Measurements from ENCODE around the gene RNF14. TPM values are rescaled to one million over a fixed set of nuclear protein-coding genes. Genes with fewer than 3 reads are reported as not detected.

RNF14 gene
- total RNA-seq, 1 experiment from 2014 or later, result 65.6 TPM

- in situ Hi-C loops (cut with HindIII; ENCODE audit: low sequenced_read_pairs), result no loop called here
- DNase-seq (ENCODE audit: low spot score), result no peak
Measured at GRCh38 chr5:141944076-141944475, 24.8 kb upstream of the RNF14 start.

- DNase-seq (ENCODE audit: low spot score), result peak; percentile 58
Measured at GRCh38 chr5:141945511-141946051, 23.3 kb upstream of the RNF14 start.

GRCh38 chr5:141947316-141947715 is 21.6 kb upstream of the RNF14 start:
- in situ Hi-C loops (cut with HindIII; ENCODE audit: low sequenced_read_pairs), result no loop called here
- no peak for DNase-seq (ENCODE audit: low spot score)

More at GRCh38 chr5:141945511-141946051, 23.3 kb upstream of the RNF14 start:
- in situ Hi-C loops (cut with HindIII; ENCODE audit: low sequenced_read_pairs), result no loop called here

GRCh38 chr5:141948812-141949211 is 20.1 kb upstream of the RNF14 start:
- in situ Hi-C loops (cut with HindIII; ENCODE audit: low sequenced_read_pairs), result no loop called here
- no peak for DNase-seq (ENCODE audit: low spot score)

GRCh38 chr5:141949511-141949910 is 19.4 kb upstream of the RNF14 start:
- no peak for DNase-seq (ENCODE audit: low spot score)
- in situ Hi-C loops (cut with HindIII; ENCODE audit: low sequenced_read_pairs), result no loop called here

- DNase-seq (ENCODE audit: low spot score), result no peak
- in situ Hi-C loops (cut with HindIII; ENCODE audit: low sequenced_read_pairs), result no loop called here
Measured at GRCh38 chr5:141950207-141951005, 18.5 kb upstream of the RNF14 start.

GRCh38 chr5:141951332-141951781 is 17.5 kb upstream of the RNF14 start:
- in situ Hi-C loops (cut with HindIII; ENCODE audit: low sequenced_read_pairs), result no loop called here
- no peak for DNase-seq (ENCODE audit: low spot score)

- in situ Hi-C loops (cut with HindIII; ENCODE audit: low sequenced_read_pairs), result no loop called here
Measured at GRCh38 chr5:141952020-141952419, 16.9 kb upstream of the RNF14 start.

GRCh38 chr5:141954194-141954593 is 14.7 kb upstream of the RNF14 start:
- DNase-seq (ENCODE audit: low spot score), result no peak
- in situ Hi-C loops (cut with HindIII; ENCODE audit: low sequenced_read_pairs), result no loop called here

More at GRCh38 chr5:141952020-141952419, 16.9 kb upstream of the RNF14 start:
- DNase-seq (ENCODE audit: low spot score), result no peak

GRCh38 chr5:141957367-141957996 is 11.4 kb upstream of the RNF14 start:
- in situ Hi-C loops (cut with HindIII; ENCODE audit: low sequenced_read_pairs), result no loop called here
- DNase-seq (ENCODE audit: low spot score), result no peak

GRCh38 chr5:141958113-141958512 is 10.8 kb upstream of the RNF14 start, which contains the start of gene PCDH12:
Gene PCDH12, minus strand, starts transcription at chr5:141958202. Its CDS starts 351 bp downstream, at chr5:141957851.
- DNase-seq (ENCODE audit: low spot score), result no peak
- in situ Hi-C loops (cut with HindIII; ENCODE audit: low sequenced_read_pairs), result no loop called here

- in situ Hi-C loops (cut with HindIII; ENCODE audit: low sequenced_read_pairs), result no loop called here
- DNase-seq (ENCODE audit: low spot score), result no peak
Measured at GRCh38 chr5:141958546-141959172, 10.2 kb upstream of the RNF14 start.

GRCh38 chr5:141960018-141960417 is 8.9 kb upstream of the RNF14 start:
- DNase-seq (ENCODE audit: low spot score), result no peak

GRCh38 chr5:141960449-141961323 is 8.2 kb upstream of the RNF14 start:
- in situ Hi-C loops (cut with HindIII; ENCODE audit: low sequenced_read_pairs), result no loop called here
- DNase-seq (ENCODE audit: low spot score), result peak; percentile 92

More at GRCh38 chr5:141960018-141960417, 8.9 kb upstream of the RNF14 start:
- in situ Hi-C loops (cut with HindIII; ENCODE audit: low sequenced_read_pairs), result no loop called here

- in situ Hi-C loops (cut with HindIII; ENCODE audit: low sequenced_read_pairs), result no loop called here
- DNase-seq (ENCODE audit: low spot score), result no peak
Measured at GRCh38 chr5:141961466-141961865, 7.4 kb upstream of the RNF14 start.

GRCh38 chr5:141963701-141964100 is 5.2 kb upstream of the RNF14 start:
- DNase-seq (ENCODE audit: low spot score), result no peak
- in situ Hi-C loops (cut with HindIII; ENCODE audit: low sequenced_read_pairs), result no loop called here

- DNase-seq (ENCODE audit: low spot score), result no peak
- in situ Hi-C loops (cut with HindIII; ENCODE audit: low sequenced_read_pairs), result no loop called here
Measured at GRCh38 chr5:141965071-141965470, 3.8 kb upstream of the RNF14 start.

- DNase-seq (ENCODE audit: low spot score), result no peak
- in situ Hi-C loops (cut with HindIII; ENCODE audit: low sequenced_read_pairs), result no loop called here
Measured at GRCh38 chr5:141966275-141966962, 2.5 kb upstream of the RNF14 start.

Measured in G401 (cell line).